IPS DF 4.7 (cell line): Measurements from ENCODE around the gene FERMT3.

ENCODE experiments used
- DNase-seq: peaks from one replicate; pipeline ENCODE4 v3.0.0-alpha.2; 2013; ENCODE audit warnings: low spot score; ENCODE audit errors: extremely low read depth

Gene FERMT3

DNA sequence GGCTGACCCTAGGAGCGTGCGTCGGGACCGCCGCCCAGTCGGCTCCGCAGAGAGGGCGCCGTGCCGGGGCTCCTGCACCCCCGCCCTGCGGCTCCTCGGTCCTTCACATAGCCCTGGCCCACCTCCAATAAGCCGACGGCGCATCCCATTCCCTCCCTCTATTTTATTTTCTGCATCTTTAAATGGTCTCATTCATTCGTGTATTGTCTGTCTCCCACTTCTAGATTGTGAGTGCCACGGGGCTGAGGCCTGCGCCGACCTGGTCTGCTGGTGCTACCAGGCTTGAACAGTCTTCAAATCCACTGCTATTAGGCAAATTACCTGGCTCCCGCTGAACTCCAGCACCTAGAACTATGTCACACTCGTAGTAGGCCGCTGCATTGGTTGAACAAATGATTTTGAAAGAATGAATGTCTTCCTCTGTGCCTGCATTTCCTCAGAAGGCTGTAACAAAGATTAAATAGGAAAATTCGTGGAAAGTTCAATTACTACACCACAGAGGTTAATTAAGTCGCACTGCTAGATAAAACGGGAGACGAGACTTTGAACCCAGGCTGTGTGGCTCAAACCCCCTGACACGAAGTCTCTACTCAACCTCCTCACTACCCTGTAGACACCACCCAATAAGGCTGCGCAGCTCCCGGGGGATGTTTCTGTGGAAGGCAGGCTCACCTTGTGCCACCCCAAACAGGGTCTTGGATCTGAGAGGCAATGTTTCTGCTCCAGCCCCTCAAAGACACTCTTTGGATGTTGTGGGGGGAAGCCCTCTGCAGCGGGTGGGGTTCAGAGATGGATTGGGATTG is 41.4 kb downstream of the FERMT3 start:
- DNase-seq: no peak

DNA sequence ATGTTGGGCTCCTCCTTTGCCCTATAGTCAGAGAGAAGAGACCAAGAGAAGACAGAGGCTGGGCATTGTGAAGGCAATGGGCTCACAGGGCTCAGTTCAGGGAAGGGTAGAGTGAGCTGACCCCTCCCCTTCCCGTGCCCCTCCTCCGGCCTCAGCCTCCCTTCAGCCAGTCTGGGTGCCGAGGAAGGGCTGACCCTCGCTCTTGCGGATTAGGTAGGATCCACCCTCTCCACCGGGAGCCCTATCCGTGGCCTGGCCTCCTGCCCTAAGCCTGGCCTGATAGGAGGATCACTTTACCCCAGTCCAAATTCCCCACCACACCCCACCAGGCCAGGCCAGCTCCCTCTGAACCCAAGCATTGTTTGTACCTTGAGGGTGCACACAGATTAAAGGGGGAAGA is 42.1 kb downstream of the FERMT3 start:
- DNase-seq: no peak

DNA sequence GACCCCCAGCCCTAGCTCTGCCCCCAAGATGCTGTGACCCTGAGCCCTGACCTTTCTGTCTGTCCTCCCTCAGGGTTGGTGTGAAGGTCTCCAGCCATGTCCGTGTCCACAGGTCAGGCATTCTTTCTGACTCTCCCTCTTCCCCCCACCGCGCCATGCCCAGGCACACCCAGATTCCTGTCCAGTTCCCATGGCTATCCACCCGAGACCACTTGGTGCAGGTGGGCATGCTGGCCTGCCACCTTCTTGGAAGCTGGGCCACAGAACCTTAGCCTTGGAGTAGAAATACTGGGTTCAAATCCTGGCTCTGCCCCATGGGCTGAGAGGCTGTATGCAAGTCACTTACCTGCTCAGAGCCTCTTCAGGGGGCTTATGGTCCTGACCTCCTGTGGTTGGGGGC is 42.5 kb downstream of the FERMT3 start:
- DNase-seq: no peak

DNA sequence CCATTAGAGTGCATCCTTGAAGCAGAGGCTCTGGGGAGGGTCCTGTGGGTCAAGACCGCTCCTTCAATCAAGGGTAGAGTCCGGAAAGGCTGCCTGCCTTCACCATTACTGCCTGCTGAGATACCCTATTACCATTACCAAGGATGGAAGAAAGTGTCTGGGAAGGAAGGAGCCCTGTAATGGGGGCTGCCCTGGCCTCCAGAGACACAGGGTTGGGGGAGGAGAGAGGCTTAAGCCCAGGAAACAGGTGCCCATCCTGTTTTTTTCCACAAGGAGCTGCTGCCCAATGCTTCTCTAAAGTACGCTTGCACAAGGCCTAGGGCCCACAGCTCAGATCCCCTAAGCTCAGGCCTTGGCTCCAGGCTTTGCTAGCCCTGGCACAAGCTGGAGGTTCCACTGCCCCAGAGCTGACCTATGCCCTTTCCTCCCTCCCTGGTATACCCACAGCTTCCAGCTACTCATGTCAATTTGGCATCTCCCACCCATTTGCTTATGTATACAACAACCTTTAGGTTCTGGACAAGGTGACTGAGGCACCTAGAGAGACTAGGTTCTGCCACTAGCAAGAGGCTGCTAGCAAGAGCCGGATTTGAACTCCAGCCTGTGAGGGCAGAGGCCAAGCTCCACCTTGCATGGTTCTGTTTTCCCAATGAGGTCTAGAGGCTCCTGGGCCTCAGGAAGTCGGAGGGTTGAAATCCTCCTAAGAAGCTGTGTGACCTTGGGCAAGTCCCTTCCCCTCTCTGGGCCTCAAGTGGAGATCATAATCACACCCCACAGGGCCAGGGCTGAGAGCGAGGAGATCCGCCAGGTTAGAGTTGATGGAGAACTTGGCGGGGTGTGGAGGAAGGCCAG is 43.3 kb downstream of the FERMT3 start:
- no peak for DNase-seq

DNA sequence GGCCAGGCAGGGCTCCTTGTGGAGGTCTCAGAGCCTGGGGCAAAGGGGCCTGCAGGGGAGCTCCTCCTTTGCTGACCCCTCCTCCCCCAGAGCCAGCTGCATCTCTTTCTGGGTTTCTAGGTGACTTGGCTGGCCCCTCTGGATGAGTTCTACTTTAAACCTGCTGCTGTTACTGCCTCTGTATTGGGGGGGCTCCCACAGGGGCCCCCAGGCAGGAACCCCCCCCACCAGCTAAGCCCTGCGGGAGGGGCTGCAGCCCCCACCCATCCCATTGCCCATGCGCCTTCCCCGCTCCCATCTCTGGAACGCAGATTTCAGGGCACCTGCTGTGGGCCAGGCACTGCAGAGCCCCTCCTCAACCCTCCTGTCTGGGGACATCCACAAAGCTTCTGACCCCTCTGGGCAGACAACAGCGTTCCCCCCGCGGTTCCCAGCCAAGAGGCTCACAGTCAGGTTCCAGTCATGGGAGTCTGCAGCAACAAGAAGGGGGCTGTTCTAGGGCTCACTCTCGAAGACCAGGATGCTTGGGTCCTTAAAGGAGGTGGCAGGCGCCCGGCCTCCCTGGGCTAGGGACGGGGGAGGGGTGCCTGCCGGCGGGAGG is 44.0 kb downstream of the FERMT3 start:
- DNase-seq: no peak

DNA sequence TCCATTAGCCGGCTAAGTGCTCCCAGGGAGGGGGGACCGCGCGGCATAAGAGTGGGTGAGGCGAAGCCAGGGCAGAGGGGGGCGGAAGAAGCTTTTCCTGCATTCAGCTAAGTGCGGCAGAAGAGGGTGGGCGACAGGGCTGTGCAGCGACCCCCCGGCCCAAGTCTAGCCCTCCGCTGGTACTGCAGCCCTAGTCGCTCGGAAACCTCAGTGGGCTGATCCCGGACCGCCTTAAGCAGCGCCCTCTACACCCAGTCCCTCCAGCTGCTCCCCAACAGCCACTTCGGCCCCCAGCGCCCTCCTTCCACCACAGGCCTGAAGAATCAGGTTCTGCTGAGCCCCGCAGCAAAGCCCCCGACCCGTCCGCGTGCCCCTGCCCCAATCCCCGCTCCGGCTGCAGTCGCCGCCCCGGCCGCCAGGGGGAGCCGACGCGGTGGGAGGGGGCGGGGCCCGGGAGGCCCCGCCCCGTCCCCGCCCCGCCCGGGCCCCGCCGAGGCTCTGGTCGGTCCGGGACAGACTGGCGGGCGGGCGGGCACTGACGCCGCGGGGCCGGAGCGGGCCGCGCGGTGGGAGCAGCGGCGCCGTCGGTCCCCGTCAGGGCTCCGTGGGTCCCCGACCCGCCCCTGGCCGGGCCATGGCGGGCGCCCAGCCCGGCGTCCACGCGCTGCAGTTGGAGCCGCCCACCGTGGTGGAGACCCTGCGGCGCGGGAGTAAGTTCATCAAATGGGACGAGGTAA is 44.7 kb downstream of the FERMT3 start, which contains the start of gene PLCB3:
TSS of gene PLCB3 (plus strand) at position 515 of the 737 bp plus-strand sequence. CDS start at position 635, 120 bp downstream.
- no peak for DNase-seq

DNA sequence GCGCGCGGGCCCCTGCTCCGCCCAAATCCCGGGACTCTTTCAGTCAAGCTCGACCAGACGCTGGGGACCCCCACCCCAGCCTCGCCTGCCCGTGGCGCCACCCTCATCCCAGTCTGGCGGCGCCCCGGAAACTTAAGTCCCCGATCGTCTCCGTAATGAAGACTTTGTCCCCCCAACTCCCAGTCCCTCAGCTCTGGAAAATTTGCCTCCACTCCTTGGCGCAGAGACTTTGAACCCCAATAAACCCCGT is 45.2 kb downstream of the FERMT3 start:
- no peak for DNase-seq

DNA sequence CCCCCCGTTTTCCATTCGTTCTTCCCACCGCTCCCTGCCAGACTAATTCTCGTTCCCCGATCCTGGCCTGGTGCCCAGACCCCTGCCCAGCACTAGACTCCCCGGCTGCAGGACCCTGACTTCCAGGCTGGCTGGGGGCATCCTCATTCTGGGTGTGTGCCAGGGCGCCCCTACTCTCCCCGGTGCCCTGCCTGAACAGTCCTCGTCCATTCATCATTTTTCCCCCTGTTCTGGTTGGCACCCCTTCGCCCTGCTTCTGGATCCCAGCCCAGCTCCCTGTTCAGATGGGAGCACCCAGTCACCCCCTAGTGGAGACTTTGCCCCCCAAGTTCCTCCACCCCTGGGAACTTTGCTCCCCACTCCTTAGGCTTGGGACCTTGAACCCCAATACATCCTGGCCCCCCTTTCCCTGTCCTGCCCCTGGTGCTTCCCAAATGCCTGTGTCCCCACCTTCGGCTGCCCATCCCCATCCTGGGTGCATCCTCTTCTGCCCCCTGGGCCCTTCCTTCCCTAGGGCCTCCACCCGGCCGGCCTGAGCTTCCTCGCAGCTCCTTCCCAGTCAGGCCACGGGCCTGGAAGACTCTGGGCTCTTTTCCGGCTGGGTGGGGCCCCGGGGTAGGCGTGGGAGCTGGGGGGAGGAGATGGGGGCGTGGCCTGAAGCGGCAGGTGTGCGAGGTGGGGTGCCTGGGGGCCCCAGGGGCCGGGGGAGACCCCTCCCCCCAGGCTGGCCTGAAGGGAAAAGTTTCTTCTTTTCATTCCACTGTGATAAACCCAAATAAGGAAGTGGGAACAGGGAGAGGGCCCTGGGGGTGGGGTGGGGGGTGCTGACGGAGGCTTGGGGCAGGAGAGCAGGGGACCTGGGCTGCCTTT is 45.7 kb downstream of the FERMT3 start:
- no peak for DNase-seq

DNA sequence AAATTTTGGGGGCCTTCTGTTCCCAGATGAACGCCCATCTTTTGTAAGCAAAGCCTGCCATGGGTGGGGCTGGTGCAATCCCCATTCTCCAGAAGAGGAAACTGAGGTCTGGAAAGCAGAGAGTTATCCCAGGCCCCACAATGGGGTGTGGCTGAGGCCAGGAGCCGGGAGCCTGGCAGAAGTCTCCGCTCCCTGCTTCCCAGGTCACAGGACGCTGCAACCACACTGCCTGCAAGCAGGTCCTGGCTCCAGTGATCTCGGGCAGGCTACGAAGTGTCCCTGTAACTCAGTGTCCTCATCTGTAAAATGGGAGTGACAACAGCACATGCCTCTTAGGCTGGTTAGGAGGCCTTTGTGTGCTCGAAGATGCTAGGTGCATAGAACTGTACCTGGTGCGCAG is 46.5 kb downstream of the FERMT3 start:
- DNase-seq: no peak

DNA sequence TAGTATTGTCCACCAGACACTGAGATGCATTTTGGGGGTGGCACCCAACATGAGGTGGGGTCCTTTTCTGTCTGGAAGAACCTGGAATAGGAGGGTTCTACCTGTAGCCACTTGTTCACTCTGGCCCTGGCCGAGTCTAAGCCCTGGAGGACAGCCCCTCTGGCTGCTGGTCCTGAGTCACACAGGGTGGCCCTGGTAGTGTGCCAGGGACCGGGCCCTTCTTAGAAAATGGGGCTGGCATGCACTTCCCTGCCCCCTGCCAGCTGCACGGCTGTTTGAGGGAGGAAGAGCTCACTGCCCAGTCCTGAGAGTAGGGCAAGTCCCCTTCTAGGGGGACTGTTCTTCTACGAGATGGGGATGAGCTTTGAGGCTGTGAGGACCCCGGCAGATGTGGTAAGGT is 47.0 kb downstream of the FERMT3 start:
- no peak for DNase-seq

DNA sequence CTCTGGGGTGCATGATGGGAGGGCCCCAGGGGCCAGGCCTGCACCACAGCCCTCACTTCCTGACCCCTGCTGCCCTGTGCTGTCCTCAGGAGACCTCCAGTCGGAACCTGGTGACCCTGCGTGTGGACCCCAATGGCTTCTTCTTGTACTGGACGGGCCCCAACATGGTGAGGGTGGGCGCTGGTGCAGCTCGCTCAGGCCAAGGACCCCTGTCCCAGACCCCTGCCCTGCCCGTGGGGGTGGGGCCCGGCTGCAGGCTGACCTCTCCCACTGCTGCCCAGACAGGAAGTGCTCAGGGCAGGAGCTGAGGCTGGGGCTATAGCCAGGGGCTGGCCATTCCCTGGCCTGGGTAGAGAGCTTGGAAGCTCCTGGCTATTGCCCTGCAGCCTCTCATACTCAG is 47.8 kb downstream of the FERMT3 start:
- DNase-seq: no peak

DNA sequence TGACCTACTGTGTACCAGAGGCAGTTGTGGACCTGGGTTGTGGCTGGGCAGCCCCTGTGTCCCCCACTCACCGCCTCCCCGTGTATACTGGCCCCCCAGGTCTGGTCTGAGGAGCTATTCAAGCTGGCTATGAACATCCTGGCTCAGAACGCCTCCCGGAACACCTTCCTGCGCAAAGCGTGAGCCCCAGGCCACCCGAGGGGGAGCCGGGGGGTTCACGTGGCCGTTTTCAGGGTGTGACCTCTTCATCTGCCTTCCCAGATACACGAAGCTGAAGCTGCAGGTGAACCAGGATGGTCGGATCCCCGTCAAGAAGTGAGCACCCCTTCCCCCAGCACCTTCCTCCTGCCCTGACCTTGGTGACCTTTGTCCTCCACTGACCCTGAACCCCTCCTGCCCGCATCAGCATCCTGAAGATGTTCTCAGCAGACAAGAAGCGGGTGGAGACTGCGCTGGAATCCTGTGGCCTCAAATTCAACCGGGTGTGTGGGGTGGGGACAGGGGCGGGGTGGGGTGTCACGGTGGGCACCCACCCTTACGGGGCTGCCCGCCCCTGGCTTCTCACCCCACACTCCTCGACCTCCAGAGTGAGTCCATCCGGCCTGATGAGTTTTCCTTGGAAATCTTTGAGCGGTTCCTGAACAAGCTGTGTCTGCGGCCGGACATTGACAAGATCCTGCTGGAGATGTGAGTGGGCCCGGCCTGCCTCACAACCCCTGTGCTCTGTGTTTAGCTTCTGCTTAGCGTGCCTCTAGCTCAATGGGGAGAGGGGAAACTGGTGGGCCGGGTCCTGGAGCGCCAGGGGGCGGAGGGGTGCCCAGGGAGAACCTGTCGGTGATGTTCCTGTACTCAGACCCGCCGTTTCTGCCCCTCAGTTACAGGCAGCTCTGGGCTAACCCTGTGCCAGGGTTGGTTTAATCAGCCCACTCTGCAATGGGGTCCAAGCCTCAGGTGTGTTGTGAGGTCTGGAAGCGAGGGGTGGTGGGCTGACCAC is 48.9 kb downstream of the FERMT3 start:
- no peak for DNase-seq

DNA sequence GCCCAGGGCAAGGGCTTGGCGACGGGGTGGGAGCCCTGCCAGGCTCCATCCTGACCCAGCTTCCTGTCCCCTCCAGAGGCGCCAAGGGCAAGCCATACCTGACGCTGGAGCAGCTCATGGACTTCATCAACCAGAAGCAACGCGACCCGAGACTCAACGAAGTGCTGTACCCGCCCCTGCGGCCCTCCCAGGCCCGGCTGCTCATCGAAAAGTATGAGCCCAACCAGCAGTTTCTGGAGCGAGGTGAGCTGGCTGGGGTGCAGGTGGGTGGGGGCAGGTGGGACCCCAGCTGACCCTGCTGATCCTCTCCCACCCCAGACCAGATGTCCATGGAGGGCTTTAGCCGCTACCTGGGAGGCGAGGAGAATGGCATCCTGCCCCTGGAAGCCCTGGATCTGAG is 49.8 kb downstream of the FERMT3 start:
- no peak for DNase-seq

DNA sequence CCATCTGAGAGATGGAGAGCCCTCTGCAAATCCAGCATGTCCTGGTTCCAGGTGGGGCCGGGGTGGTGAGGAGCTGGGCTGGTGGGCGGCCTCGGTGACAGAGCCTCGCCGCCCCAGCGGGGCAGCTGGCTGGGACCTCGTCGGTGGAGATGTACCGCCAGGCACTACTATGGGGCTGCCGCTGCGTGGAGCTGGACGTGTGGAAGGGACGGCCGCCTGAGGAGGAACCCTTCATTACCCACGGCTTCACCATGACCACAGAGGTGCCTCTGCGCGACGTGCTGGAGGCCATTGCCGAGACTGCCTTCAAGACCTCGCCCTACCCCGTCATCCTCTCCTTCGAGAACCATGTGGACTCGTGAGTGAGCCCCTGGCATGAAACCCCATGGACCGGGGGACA is 51.8 kb downstream of the FERMT3 start:
- no peak for DNase-seq

DNA sequence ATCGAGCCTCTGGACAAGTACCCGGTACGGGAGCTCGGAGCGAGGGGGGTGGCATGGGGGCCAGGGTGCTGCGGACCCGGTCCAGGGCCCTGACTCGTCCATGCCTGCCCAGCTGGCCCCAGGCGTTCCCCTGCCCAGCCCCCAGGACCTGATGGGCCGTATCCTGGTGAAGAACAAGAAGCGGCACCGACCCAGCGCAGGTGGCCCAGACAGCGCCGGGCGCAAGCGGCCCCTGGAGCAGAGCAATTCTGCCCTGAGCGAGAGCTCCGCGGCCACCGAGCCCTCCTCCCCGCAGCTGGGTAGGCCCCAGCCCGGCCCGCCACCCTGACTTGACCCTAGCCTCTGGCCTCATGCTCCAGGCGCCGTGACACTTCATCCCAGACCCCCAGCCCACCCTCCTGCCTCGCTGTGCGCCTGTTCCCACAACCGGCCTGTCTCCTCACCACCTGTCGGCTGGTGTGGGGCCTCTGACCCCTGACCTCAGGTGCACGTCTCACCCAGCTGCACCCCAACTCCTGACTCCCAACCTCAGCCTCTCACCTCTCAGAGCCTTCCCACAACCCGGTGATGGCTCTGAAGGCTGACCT is 52.5 kb downstream of the FERMT3 start:
- DNase-seq: no peak

DNA sequence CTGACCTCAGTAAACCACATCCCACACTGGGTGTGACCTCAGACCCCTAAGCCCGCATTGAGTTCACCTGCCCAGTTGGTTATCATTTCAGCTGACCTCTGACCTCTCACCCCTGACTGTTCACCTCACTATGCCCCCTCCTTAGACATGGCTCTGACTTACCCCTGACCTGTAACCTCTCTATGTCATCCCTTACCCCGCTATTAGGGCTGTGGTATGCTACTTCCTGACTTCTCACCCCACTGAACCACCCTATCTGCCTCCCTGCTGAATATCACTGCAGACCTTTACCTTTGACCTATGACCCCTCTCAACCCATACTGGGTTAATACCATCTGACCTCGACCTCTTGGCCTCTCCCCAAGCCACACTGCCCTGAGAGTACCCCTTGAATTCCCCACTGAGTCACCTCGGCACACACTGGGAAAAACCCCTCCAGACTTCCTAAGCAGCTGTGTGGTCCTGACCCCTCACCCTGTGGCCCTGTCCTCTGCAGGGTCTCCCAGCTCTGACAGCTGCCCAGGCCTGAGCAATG is 53.1 kb downstream of the FERMT3 start:
- no peak for DNase-seq

DNA sequence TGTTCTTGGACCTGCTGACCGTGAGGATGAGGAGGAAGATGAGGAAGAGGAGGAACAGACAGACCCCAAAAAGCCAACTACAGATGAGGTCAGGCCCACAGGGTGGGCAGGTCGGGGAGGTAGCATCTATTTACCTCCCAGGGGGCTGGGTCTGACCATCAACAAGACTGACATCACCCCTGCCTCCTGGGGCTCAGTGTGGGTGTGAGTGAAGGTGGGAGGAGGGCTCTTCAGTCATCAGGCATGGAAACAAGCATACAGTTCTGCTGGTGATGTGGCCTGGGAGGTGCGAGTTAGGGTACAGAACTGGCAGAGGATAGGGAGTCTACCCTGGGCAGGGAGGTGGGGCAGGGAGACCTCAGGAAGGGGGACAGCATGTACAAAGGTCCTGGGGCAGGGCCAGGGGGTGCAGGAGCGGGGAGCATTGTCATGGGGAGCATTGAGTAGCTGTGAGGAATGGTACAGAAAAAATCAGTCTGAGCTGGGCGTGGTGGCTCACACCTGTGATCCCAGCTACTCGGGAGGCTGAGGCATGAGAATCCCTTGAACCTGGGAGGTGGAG is 53.7 kb downstream of the FERMT3 start:
- no peak for DNase-seq

DNA sequence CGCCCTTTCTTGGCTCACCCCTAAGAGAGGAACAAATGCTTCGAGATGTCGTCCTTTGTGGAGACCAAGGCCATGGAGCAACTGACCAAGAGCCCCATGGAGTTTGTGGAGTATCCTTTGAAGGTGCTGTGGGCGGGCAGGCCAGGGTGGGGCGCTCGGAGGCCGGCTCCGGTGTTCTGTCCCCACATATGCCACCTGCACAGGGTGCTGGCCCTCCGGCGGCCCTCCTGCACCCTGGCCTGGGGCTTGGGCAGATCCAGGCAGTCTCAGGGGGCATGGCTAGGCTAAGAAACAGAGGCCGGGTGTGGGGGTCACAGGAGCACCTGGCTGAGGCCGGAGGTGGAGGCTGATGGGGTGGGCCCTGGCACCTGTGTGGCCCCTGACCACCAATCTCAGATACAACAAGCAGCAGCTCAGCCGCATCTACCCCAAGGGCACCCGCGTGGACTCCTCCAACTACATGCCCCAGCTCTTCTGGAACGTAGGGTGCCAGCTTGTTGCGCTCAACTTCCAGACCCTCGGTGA is 55.1 kb downstream of the FERMT3 start:
- DNase-seq: no peak
